Kidney epithelial cell (primary cell): ENCODE results near the gene FMN2. TPM values are rescaled to one million over a fixed set of nuclear protein-coding genes. Genes with fewer than 3 reads are reported as not detected.
A peak's percentile ranks its signal among the peaks of the same experiment; 100 is the strongest.

Experiments
- DNase-seq: peaks from one replicate; pipeline ENCODE4 v3.0.0-alpha.2; 2010; ENCODE audit warnings: low read depth
- H3K27me3 ChIP-seq: 2 replicates; pipeline ENCODE4 v1.6.0; 2011; ENCODE audit warnings: low read length; ENCODE audit not compliant: control insufficient read depth, insufficient read depth
- H3K36me3 ChIP-seq: 2 replicates; pipeline ENCODE4 v1.5.1; 2011; ENCODE audit warnings: low read length; ENCODE audit not compliant: control insufficient read depth, insufficient read depth
- H3K4me3 ChIP-seq: 2 replicates; pipeline ENCODE4 v1.5.1; 2011; ENCODE audit warnings: low read depth, mild to moderate bottlenecking, control low read depth, low read length
- CTCF ChIP-seq: IDR thresholded peaks from 2 replicates; pipeline ENCODE4 v1.5.1; 2011; ENCODE audit warnings: mild to moderate bottlenecking, moderate library complexity, low read length, control low read depth, inconsistent platforms; ENCODE audit not compliant: insufficient read depth, poor library complexity, severe bottlenecking
- total RNA-seq: library from RNA; depleted of rRNA; stranded (reverse); fragments of >200 nt; gene quantifications from 2 replicates; pipeline ENCODE4 v1.2.3, GENCODE V29; 2015

Gene FMN2
- total RNA-seq, 1 donor from 2014 or later, result 0.33 TPM

GRCh38 chr1:240304466-240304865, 212.8 kb downstream of the FMN2 start:
- Histone ChIP-seq H3K4me3 (no peak overlapping the region), H3K27me3 (no peaks in the 10 kb centered on the region), H3K36me3 (no peaks in the 10 kb centered on the region)
- DNase-seq, result no peak
- TF ChIP-seq CTCF, result no peak

- no peak overlapping the region for H3K4me3 ChIP-seq
- DNase-seq, result no peak
- H3K27me3 ChIP-seq, result no peaks in the 10 kb centered on the region
- TF ChIP-seq CTCF, result no peak
- no peaks in the 10 kb centered on the region for H3K36me3 ChIP-seq
These were observed 215.0 kb downstream of the FMN2 start for GRCh38 chr1:240306673-240307072.

GRCh38 chr1:240308096-240308495, 216.4 kb downstream of the FMN2 start:
- no peak for DNase-seq
- Histone ChIP-seq H3K4me3 (no peak overlapping the region), H3K27me3 (no peaks in the 10 kb centered on the region), H3K36me3 (no peaks in the 10 kb centered on the region)
- TF ChIP-seq CTCF, result no peak

- no peak for TF ChIP-seq CTCF
- H3K36me3 ChIP-seq, result no peaks in the 10 kb centered on the region
- no peaks in the 10 kb centered on the region for H3K27me3 ChIP-seq
- no peak overlapping the region for H3K4me3 ChIP-seq
- no peak for DNase-seq
These were observed 218.1 kb downstream of the FMN2 start for GRCh38 chr1:240309769-240310168.

- Histone ChIP-seq H3K36me3 (no peaks in the 10 kb centered on the region), H3K27me3 (no peaks in the 10 kb centered on the region), H3K4me3 (no peak overlapping the region)
- no peak for DNase-seq
- TF ChIP-seq CTCF, result no peak
These were observed 218.7 kb downstream of the FMN2 start for GRCh38 chr1:240310226-240310925.

GRCh38 chr1:240312872-240313271, 221.2 kb downstream of the FMN2 start:
- Histone ChIP-seq H3K4me3 (no peak overlapping the region), H3K36me3 (no peaks in the 10 kb centered on the region), H3K27me3 (no peaks in the 10 kb centered on the region)
- peak; percentile 55 for DNase-seq
- TF ChIP-seq CTCF, result no peak
